ENCODE measurements around the gene ZNF787.
A peak's percentile ranks its signal among the peaks of the same experiment; 100 is the strongest.

The ZNF787 gene

GRCh38 chr19:56142897-56143434 is 21.9 kb upstream of the ZNF787 start:
- DNase-seq, result no peak

- DNase-seq, result no peak
Measured at GRCh38 chr19:56142087-56142787, 21.1 kb upstream of the ZNF787 start.

DNA sequence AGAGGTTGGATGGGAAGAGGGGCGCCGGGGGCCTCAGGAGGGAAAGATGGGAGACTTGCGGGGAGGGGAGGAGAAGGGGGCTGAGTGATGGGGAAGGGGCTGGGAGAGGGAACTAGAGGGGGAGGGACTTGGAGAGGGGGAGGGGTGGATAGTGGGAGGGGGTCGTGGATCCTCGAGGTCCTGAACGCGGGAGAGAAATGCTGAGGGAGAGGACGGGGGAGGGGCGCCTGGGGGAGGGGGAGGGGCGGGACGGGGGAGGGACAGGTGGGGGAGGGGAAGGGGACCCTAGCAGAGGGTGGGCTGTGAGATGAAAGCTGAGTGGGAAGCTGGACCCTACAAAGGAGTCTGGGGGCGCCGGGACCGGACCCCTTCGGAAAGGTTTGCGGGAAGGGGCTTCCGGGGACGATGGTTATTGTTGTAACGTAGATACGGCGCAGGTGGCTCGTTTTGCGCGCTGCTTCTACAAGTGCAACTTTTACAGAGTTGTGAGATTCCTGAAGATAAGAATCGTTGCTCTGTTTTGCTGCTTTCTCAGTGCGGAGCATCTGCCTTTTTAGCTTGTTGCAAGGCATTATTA is 20.4 kb upstream of the ZNF787 start:
- DNase-seq, result peak; percentile 21

DNA sequence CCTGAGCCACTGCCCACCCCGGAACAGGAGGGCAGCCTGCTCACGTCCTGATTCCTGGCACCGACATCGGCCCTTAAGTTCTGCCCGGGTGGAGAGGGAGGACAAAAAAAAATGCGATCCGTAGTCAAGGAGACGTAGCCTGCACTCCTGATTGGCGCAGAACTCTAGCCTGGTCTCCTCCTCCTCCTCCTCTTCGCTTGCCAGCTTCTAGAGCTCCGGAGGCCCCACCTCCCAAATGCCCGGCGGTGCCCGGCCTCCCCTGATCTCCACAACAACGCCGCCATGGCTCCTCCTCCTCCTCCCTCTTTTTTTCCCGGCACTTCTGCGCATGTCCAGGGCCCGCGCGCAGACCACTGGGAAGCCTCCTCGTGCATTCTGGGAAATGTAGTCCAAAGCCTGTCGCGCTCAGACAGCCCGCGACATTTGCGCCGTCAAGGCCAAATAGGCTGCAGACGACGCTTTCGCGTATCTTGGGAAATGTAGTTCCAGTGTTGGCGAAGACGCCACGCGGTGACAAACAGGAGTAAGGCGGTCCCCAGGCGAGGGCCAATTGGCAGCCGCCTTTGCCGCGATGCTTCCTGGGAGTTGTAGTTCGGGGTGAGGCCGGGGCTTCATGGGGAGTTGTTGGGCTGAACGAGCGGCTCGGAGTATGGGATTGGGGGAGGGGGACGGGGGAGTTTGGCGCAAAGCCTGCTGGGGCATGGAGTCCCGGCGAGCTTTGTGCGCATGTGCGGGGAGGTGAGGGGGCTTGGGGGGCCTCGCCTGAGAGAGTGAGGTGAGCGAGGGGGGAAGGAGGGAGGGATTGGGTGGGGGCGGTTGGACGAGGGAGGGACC is 19.7 kb upstream of the ZNF787 start, which contains the start of gene ZNF444:
Gene ZNF444, plus strand, starts transcription at position 705 of the 834 bp plus-strand sequence. CDS start 5,625 bp downstream, outside the sequence.
- DNase-seq, result peak; percentile 99

DNA sequence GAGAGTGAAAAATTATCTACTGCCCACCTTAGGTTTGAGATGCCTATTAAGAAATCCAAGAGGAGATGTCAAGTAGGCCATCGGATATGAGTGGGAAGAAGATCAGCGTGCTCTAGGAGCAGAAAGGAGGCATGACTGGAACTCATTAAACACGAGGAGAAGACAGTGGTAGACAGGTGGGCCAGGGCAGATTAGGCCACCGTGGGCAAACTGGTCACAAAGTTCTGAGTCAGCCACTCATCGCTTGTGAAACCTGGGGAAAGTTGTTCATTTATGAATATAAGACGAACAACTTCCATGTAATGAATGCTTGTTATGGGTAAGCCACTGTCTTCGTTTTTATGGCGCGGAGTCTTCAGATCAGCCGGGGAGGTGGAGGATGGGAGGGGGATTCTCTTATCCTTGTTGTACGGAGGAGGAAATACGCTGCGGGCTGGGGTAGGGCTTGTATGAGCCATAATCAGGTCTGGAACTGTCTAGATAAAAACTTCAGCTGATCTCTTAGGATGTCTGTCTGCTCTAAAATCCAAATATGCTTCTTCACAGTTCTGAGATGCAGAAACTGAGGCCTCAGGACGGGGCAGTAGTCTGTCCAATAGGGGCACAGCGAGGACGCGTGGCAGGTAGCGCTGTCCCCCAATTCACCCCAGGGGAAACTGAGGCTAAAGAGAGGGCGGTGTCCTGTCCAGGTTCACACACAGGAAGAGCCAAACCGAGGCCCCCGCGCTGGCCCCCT is 18.9 kb upstream of the ZNF787 start:
- no peak for DNase-seq

- DNase-seq, result no peak
Measured at GRCh38 chr19:56138069-56138468, 17.0 kb upstream of the ZNF787 start.

- no peak for DNase-seq
Measured at GRCh38 chr19:56137405-56137804, 16.3 kb upstream of the ZNF787 start.

- no peak for DNase-seq
Measured at GRCh38 chr19:56136362-56136761, 15.3 kb upstream of the ZNF787 start.

- no peak for DNase-seq
Measured at GRCh38 chr19:56134654-56134921, 13.5 kb upstream of the ZNF787 start.

GRCh38 chr19:56133858-56134653 is 13.0 kb upstream of the ZNF787 start:
- no peak for DNase-seq

GRCh38 chr19:56132316-56132822 is 11.3 kb upstream of the ZNF787 start:
- DNase-seq, result no peak

- no peak for DNase-seq
Measured at GRCh38 chr19:56131651-56132050, 10.6 kb upstream of the ZNF787 start.

DNA sequence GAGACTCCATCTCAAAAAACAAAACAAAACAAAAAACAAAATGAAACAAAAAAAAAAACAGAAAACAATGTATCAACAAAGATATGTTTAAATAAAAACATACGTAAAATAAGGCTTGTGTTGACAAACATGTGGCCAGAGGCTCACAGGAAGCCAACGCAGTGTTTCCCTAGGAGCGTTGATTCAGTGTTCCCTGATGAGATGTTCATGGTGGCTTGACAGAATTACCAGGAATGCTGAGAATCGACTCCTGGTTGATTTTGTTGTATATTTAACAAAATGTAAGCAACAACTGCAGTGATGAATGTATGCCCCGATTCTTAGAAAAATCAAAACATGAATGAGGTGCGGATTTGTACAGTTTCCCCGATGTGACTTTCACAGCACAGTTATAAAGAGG is 8.9 kb upstream of the ZNF787 start:
- DNase-seq, result no peak

- DNase-seq, result no peak
Measured at GRCh38 chr19:56126983-56127780, 6.1 kb upstream of the ZNF787 start.

DNA sequence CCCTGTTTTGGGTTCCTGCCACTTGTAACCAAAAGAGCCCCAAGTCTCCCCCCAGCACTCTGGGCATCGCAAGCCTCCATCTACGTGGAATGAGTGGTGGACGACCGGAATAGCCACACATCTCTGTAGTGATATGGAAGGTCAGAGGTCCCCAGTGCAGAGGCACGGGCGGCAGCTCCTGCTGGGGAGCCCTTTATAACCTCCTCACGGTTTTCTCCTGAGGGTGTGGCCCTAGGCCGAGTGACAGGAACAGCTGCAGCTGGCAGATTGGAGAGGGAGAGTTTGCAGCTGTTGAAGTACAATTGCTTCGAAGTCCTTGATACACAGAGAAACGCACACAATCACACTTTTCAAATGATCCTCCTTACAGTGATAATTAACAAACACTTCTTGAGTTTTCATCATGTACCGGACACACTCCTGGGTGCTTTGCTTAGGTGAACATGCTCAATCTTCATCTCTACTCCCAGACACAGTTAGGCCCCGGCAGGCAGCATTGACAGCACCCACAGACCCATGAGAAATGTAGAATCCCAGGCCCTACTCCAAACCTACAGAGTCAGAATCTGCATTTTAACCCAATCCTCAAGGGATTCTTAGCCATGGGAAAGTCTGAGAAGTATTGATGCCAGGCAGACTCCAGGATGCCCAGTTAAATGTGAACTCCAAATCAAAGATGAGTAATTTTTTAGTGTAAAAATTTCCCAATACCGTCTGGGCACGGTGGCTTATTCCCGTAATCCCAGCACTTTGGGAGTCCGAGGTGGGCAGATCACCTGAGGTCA is 4.9 kb upstream of the ZNF787 start:
- no peak for DNase-seq

- no peak for DNase-seq
Measured at GRCh38 chr19:56124578-56124977, 3.5 kb upstream of the ZNF787 start.

DNA sequence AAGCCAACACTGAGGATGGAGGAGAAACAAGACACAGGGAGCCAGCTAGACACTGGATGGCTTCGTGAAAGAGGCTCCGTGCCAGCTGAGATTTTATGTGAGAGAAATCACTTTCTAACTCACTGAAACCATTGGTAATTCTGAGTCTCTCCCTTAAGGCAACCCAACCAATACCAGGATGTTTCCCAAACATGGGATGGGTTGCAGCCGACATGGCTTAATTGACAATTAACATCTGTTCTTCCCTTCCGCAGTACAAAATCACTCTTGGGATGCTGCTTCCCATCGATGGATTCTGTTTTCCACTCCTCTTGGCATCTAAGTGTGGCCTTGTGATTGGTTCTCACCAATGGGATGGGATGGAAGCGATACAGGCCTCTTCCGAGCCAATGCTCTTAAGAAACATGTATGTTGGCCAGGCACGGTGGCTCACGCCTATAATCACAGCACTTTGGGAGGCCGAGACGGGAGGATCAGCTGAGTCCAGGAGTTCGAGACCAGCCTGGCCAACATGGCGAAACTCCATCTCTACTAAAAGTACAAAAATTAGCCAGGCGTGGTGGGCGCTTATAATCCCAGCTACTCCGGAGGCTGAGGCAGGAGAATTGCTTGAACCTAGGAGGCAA is 2.3 kb upstream of the ZNF787 start:
- DNase-seq, result no peak

- DNase-seq, result peak; percentile 84
Measured at GRCh38 chr19:56120371-56121179, 520 bp downstream of the ZNF787 start.

DNA sequence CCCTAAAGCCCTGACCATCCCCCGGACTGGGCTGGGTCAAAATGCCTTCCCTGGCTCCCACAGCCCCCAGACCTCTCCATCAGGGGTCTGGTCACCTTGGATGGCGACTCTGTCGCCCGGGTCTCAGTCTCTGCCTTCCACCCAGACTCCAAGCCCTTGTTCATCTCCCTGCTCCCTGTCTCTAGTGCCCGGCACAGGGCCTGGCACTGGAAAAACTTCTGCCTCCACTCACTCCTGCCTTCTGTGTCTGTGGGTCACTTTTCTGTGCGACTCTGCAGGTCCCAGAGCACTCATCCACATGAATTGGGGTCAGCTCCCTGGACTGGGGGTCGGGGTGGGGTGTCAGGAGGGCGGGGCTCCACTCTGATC is 1.1 kb downstream of the ZNF787 start:
- DNase-seq, result no peak
